A673 (cell line): Measurements from ENCODE around the gene NEMF.
"Not testable (repeated sequence)": the region's sequence is repeated elsewhere in the genome, so short reads cannot be mapped to it uniquely, and the experiment has no call there.

Experiments
- EZH2 ChIP-seq: fragments of 200-600 bp; sonication (generic); IDR thresholded peaks from 2 replicates; pipeline ENCODE4 v1.6.1; 2017; ENCODE audit warnings: borderline replicate concordance, low read depth, mild to moderate bottlenecking, mixed read lengths, antibody characterized with exemption, low read length; ENCODE audit not compliant: poor library complexity, severe bottlenecking
- TF ChIP-seq, protein P1 (sequence below): fragments of 300-800, 200-600 bp; sonication (generic); conservative IDR thresholded peaks from 2 replicates; pipeline ENCODE4 v1.5.1; 2017; ENCODE audit warnings: low read depth, mild to moderate bottlenecking, antibody characterized with exemption, low read length, moderate library complexity, mixed read lengths

- TF ChIP-seq, protein P1, sequence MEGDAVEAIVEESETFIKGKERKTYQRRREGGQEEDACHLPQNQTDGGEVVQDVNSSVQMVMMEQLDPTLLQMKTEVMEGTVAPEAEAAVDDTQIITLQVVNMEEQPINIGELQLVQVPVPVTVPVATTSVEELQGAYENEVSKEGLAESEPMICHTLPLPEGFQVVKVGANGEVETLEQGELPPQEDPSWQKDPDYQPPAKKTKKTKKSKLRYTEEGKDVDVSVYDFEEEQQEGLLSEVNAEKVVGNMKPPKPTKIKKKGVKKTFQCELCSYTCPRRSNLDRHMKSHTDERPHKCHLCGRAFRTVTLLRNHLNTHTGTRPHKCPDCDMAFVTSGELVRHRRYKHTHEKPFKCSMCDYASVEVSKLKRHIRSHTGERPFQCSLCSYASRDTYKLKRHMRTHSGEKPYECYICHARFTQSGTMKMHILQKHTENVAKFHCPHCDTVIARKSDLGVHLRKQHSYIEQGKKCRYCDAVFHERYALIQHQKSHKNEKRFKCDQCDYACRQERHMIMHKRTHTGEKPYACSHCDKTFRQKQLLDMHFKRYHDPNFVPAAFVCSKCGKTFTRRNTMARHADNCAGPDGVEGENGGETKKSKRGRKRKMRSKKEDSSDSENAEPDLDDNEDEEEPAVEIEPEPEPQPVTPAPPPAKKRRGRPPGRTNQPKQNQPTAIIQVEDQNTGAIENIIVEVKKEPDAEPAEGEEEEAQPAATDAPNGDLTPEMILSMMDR: not testable (repeated sequence)
- TF ChIP-seq EZH2: not testable (repeated sequence)
These were observed 116.9 kb downstream of the NEMF start for GRCh38 chr14:49735669-49736068.
